ENCODE results near the gene AGFG1.
A peak's percentile ranks its signal among the peaks of the same experiment; 100 is the strongest.

Gene AGFG1

GRCh38 chr2:227430639-227431038, 41.3 kb upstream of the AGFG1 start:
- no peak for DNase-seq (ENCODE audit: low read depth in 1 of 2, low spot score in 1 of 2)
- Histone ChIP-seq H3K27ac (replicated peaks) (no peak overlapping the region), H3K4me3 (replicated peaks; ENCODE audit: insufficient read depth, low read length) (no peak overlapping the region), H3K27me3 (ENCODE audit: insufficient read depth, poor library complexity, severe bottlenecking) (no peaks in the 10 kb centered on the region)
- TF ChIP-seq, protein P1, sequence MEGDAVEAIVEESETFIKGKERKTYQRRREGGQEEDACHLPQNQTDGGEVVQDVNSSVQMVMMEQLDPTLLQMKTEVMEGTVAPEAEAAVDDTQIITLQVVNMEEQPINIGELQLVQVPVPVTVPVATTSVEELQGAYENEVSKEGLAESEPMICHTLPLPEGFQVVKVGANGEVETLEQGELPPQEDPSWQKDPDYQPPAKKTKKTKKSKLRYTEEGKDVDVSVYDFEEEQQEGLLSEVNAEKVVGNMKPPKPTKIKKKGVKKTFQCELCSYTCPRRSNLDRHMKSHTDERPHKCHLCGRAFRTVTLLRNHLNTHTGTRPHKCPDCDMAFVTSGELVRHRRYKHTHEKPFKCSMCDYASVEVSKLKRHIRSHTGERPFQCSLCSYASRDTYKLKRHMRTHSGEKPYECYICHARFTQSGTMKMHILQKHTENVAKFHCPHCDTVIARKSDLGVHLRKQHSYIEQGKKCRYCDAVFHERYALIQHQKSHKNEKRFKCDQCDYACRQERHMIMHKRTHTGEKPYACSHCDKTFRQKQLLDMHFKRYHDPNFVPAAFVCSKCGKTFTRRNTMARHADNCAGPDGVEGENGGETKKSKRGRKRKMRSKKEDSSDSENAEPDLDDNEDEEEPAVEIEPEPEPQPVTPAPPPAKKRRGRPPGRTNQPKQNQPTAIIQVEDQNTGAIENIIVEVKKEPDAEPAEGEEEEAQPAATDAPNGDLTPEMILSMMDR (IDR thresholded peaks at IDR 0.05; ENCODE audit: insufficient read depth, low read length) = no peak
- TF ChIP-seq SPI1 (IDR thresholded peaks at IDR 0.05; ENCODE audit: borderline replicate concordance, low read depth) = no peak
- no peak for TF ChIP-seq GABPA (IDR thresholded peaks at IDR 0.05; ENCODE audit: low read depth)
- TF ChIP-seq, protein P2, sequence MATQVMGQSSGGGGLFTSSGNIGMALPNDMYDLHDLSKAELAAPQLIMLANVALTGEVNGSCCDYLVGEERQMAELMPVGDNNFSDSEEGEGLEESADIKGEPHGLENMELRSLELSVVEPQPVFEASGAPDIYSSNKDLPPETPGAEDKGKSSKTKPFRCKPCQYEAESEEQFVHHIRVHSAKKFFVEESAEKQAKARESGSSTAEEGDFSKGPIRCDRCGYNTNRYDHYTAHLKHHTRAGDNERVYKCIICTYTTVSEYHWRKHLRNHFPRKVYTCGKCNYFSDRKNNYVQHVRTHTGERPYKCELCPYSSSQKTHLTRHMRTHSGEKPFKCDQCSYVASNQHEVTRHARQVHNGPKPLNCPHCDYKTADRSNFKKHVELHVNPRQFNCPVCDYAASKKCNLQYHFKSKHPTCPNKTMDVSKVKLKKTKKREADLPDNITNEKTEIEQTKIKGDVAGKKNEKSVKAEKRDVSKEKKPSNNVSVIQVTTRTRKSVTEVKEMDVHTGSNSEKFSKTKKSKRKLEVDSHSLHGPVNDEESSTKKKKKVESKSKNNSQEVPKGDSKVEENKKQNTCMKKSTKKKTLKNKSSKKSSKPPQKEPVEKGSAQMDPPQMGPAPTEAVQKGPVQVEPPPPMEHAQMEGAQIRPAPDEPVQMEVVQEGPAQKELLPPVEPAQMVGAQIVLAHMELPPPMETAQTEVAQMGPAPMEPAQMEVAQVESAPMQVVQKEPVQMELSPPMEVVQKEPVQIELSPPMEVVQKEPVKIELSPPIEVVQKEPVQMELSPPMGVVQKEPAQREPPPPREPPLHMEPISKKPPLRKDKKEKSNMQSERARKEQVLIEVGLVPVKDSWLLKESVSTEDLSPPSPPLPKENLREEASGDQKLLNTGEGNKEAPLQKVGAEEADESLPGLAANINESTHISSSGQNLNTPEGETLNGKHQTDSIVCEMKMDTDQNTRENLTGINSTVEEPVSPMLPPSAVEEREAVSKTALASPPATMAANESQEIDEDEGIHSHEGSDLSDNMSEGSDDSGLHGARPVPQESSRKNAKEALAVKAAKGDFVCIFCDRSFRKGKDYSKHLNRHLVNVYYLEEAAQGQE (IDR thresholded peaks at IDR 0.05; ENCODE audit: insufficient replicate concordance, low read depth) = no peak
- no peak for TF ChIP-seq POLR2AphosphoS5 (IDR thresholded peaks at IDR 0.05; ENCODE audit: low read depth)

GRCh38 chr2:227433171-227433570, 38.8 kb upstream of the AGFG1 start:
- DNase-seq (ENCODE audit: low read depth in 1 of 2, low spot score in 1 of 2) = no peak
- no peak for TF ChIP-seq GABPA (IDR thresholded peaks at IDR 0.05; ENCODE audit: low read depth)
- TF ChIP-seq SPI1 (IDR thresholded peaks at IDR 0.05; ENCODE audit: borderline replicate concordance, low read depth) = no peak
- TF ChIP-seq, protein P2 (IDR thresholded peaks at IDR 0.05; ENCODE audit: insufficient replicate concordance, low read depth) = no peak
- no peak for TF ChIP-seq POLR2AphosphoS5 (IDR thresholded peaks at IDR 0.05; ENCODE audit: low read depth)
- no peaks in the 10 kb centered on the region for H3K27me3 ChIP-seq (ENCODE audit: insufficient read depth, poor library complexity, severe bottlenecking)
- no peak overlapping the region for H3K27ac ChIP-seq (replicated peaks)
- no peak overlapping the region for H3K4me3 ChIP-seq (replicated peaks; ENCODE audit: insufficient read depth, low read length)

- peak; percentile 66 to 72 for DNase-seq (ENCODE audit: low read depth in 1 of 2, low spot score in 1 of 2)
- H3K27ac ChIP-seq (replicated peaks) = peak overlapping the region; percentile 31
- no peak overlapping the region for H3K4me3 ChIP-seq (replicated peaks; ENCODE audit: insufficient read depth, low read length)
- TF ChIP-seq POLR2AphosphoS5 (IDR thresholded peaks at IDR 0.05; ENCODE audit: low read depth) (no peak), GABPA (IDR thresholded peaks at IDR 0.05; ENCODE audit: low read depth) (no peak), SPI1 (IDR thresholded peaks at IDR 0.05; ENCODE audit: borderline replicate concordance, low read depth) (no peak)
- TF ChIP-seq, protein P1 (IDR thresholded peaks at IDR 0.05; ENCODE audit: insufficient read depth, low read length) = no peak
- TF ChIP-seq, protein P2 (IDR thresholded peaks at IDR 0.05; ENCODE audit: insufficient replicate concordance, low read depth) = no peak
- H3K27me3 ChIP-seq (ENCODE audit: insufficient read depth, poor library complexity, severe bottlenecking) = no peaks in the 10 kb centered on the region
Observed at GRCh38 chr2:227436436-227437174, 35.4 kb upstream of the AGFG1 start.
